Anterior cingulate cortex (tissue), 58 donors: ENCODE data around the gene METTL24.

Source experiments
- DNase-seq, 58 donors: peaks; one replicate each; lab custom pipeline; 2025; lab: John Stamatoyannopoulos, UW

METTL24 gene

DNA sequence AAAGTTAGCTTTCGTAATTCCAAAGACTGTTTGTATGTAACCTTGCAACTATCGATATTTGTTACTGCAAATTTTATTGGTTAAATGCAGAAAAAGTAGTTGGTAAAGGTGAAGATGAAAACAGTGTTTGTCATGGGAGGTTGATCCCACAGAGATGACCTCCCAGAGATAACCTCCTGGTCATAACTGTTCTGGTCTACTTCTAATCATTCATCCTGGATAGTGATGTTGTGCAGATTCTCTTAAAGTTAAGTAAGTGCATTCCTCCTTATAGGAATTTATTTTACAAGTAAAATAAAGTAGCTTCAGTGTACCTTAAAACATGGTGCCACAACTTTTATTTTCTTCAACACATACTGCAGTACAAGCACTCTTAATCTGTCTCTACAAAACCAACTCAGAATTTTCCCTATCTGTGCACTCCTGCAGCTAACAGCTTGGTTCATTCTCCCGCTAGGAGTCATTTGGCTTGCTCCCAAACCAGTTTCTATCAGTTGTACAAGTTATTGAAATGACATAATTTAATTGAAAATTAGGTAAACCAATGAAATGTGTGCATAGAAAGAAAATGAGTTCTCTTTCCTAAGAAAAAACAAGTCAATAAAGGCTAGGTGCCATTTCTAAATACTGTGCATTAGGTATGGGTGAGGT lies 19.2 kb downstream of the METTL24 start:
- DNase-seq, result no peak

DNA sequence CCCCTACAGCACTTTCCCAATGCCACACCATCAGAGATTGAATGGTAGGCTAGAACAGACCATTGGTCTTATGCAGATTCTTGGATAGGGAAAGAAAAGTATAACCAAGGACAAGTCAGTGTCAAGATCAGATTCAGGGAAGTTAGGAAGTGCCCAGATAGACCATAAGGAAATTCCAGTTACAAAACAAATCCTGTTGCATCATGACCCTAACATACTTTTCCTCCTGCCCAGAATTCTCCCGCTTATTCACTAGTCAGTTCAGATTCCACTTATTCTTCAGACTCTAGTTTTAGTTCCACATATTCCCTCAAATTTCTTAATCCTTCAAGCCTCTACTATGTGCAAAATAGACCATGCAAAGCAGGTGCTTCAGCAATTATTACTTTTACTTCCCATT lies 20.7 kb downstream of the METTL24 start:
- DNase-seq, result no peak

- no peak for DNase-seq
Measured at GRCh38 chr6:110334423-110335180, 23.5 kb downstream of the METTL24 start.

DNA sequence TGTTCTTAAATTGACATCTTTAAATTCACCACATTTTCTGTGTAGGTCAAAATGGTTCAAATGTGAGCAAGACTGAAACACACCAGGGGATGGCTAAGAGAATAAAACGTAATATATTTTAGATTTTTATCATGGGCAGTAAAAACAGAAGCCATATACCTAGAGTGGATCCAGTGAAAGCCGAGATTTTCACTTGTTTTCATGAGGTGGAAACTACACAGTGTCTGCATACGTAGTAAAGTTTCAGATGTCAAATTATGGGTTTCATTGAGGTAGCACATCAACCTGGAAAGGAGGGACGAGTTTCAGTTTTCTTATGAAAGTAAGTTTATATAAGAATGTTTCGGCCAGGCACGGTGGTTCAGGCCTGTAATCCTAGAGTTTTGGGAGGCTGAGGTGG lies 25.9 kb downstream of the METTL24 start:
- DNase-seq, result no peak

- DNase-seq, result peak in 21 of 58 donors; percentile 7 to 55 (median 29)
Measured at GRCh38 chr6:110331816-110332215, 26.3 kb downstream of the METTL24 start.

DNA sequence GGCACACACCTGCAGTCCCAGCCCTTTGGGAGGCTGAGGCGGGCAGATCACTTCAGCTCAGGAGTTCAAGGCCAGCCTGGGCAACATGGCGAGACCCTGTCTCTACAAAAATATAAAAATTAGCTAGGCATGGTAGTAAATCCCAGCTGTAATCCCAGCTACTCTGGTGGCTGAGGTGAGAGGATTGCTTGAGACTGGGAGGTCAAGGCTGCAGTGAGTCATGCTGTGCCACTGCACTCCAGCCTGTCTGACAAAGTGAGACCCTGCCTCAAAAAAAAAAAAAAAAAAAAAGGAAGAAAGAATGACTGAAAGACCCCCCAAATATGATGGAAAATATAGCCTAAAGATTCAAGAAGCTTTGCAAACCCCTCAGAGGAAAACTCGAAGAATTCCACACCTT lies 26.8 kb downstream of the METTL24 start:
- DNase-seq, result no peak

GRCh38 chr6:110329714-110330436 lies 28.3 kb downstream of the METTL24 start:
- DNase-seq, result peak in 20 of 58 donors; percentile 9 to 69 (median 44)

GRCh38 chr6:110329348-110329713 lies 28.8 kb downstream of the METTL24 start:
- DNase-seq, result no peak

DNA sequence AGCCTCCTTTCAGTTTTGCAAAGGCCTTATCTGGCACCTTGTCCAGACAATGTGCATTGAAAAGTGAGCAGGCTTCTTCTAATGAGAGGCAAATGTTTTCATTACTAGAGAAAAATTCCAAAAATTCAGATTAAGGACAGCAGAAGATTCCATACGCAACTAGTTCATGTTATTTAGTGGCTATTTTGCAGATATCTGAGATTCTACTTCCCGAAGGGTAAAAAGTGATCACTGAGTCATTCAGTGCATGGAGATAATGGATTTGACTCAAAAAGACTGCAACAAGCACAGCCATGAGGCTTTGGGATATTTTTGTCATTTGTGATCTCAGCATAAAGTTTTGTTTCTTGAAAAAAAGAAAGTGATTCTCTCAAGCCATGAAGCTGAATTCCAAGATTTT lies 29.9 kb downstream of the METTL24 start:
- DNase-seq, result peak in 1 of 58 donors; percentile 19

DNA sequence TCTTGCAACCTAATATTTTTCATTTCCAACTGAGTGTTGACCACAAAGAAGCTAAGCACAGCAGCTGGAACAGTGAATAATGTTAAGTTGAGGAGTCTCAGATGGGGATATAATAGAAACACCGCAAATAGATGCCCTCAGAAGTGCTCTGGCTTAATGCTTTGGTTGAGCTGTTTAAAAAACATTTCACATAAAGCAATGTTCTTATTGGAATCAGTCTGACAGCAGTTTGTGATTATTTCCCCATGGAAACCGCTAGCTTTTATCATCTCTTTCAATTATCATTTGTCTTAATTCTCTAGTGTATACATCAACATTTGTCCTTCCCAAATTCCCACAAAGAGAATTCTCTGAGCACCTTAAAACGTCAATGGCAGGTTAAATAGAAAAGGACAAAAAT lies 30.8 kb downstream of the METTL24 start:
- no peak for DNase-seq

- DNase-seq, result no peak
Measured at GRCh38 chr6:110326609-110327008, 31.5 kb downstream of the METTL24 start.

GRCh38 chr6:110326057-110326456 lies 32.1 kb downstream of the METTL24 start:
- no peak for DNase-seq

DNA sequence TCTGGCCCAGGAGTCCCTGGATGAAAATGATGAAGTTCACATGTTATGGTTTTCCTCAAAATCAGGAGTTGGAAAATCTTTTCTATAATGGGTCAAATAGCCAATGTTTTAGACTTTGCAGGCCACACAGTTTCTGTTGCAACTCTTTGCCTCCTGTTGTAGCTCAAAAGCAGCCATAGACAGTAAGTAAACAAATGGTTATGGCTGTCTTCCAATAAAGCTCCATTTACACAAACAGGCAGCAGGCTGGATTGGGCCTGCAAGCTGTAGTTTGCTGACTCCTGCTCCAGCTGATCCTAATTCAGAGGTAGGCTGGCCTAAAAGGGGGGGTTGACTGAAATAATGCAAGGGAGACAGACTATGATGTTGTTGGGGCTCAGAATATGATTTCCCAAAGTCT lies 33.0 kb downstream of the METTL24 start:
- no peak for DNase-seq

DNA sequence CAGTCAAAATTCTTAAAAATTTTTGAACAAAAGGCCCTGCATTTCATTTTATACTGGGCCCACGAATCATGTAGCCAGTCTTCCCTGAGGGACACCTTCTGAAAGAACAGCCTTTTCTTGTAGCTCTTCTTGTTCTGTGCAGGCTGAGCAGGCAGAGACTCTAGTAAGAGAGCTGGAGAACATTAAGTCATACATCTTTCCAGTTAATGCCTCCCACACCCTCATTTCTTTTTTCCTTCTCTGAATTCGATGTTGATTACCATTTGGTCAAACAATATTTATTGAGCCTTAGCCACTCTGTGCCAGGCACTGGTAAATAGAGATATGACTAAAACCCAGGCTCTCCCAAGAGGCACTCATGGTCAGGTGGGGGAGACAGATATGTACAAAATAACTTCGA lies 33.6 kb downstream of the METTL24 start:
- no peak for DNase-seq

DNA sequence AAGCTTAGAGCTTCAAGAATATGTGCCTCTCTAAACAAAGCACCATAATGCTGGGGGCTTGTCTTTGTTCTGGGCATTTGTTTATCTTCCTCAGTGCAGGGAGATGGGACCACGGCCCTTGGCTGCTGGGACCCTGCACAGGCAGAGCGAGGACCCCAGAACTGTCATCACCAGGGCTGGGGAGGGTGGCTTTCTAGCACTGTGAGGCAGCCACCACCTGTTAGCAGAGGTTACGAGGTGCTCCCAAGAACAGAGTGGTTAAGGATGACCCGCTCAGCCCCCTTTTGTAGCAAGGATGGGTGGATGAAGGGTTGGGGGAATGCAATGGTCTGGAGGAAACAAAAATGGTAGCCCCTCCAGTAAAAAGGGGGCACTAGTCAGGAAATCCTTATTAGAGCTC lies 34.9 kb downstream of the METTL24 start:
- no peak for DNase-seq

GRCh38 chr6:110322874-110323242 lies 35.3 kb downstream of the METTL24 start:
- peak in 2 of 58 donors; percentile 50 to 73 for DNase-seq

GRCh38 chr6:110322151-110322873 lies 35.8 kb downstream of the METTL24 start:
- peak in 16 of 58 donors; percentile 7 to 73 (median 30) for DNase-seq

- no peak for DNase-seq
Measured at GRCh38 chr6:110320307-110320706, 37.8 kb downstream of the METTL24 start.

DNA sequence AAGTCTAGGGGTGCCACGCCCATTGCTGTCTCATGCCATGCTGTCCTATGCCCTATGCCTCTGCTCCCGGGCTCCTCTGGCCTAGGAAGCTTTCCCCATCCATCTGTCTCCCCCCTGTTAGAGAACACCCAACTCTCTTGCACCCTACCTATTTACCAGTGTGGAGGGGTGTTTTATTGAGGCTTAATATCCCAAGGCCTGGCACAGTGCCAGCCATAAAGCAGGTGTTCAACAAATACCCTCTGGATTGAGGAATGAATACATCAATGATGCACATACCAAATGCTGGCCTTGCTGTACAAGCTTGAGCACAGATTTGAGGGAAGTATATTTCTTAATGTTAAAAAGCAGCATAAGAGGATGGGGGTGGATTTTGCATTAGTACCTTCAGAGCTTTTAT lies 38.3 kb downstream of the METTL24 start:
- no peak for DNase-seq

- peak in 1 of 58 donors; percentile 40 for DNase-seq
Measured at GRCh38 chr6:110319381-110319780, 38.8 kb downstream of the METTL24 start.

- DNase-seq, result no peak
Measured at GRCh38 chr6:110318971-110319370, 39.2 kb downstream of the METTL24 start.
